H9 (cell line): ENCODE measurements around the gene SERF1B. TPM values are rescaled to one million over a fixed set of nuclear protein-coding genes. Genes with fewer than 3 reads are reported as not detected.
"Not testable (repeated sequence)": the region's sequence is repeated elsewhere in the genome, so short reads cannot be mapped to it uniquely, and the experiment has no call there.

Experiments used
- DNase-seq: peaks from one replicate; pipeline ENCODE4 v3.0.0-alpha.2; 2017
- H2AFZ ChIP-seq: one replicate; pipeline ENCODE4 v1.6.1; 2013; ENCODE audit warnings: mild to moderate bottlenecking, low read length, control low read depth, moderate library complexity
- H2AK5ac ChIP-seq: 2 replicates; pipeline ENCODE4 v1.6.1; 2013; ENCODE audit warnings: low read length, control low read depth, mixed read lengths; ENCODE audit not compliant: insufficient read length
- H2BK120ac ChIP-seq: one replicate; pipeline ENCODE4 v1.6.1; 2013; ENCODE audit warnings: low read depth, mild to moderate bottlenecking, low read length, control low read depth, inconsistent platforms; ENCODE audit not compliant: poor library complexity, severe bottlenecking
- H2BK12ac ChIP-seq: 2 replicates; pipeline ENCODE4 v1.6.1; 2013; ENCODE audit warnings: low read length, control low read depth, mixed read lengths, low read depth; ENCODE audit not compliant: insufficient read length
- H2BK15ac ChIP-seq: 2 replicates; pipeline ENCODE4 v1.6.1; 2013; ENCODE audit warnings: low read depth, low read length, control low read depth
- H2BK20ac ChIP-seq: one replicate; pipeline ENCODE4 v1.6.1; 2013; ENCODE audit warnings: low read depth, mild to moderate bottlenecking, low read length, control low read depth, inconsistent platforms; ENCODE audit not compliant: poor library complexity, severe bottlenecking
- H2BK5ac ChIP-seq: 2 replicates; pipeline ENCODE4 v1.6.1; 2013; ENCODE audit warnings: low read length, control low read depth, mixed read lengths; ENCODE audit not compliant: insufficient read length
- H3K14ac ChIP-seq: 2 replicates; pipeline ENCODE4 v1.6.1; 2013; ENCODE audit warnings: low read length, control low read depth; ENCODE audit not compliant: insufficient read depth
- H3K18ac ChIP-seq: 2 replicates; pipeline ENCODE4 v1.6.1; 2013; ENCODE audit warnings: low read depth, mild to moderate bottlenecking, mixed read lengths, low read length, control low read depth; ENCODE audit not compliant: insufficient read length
- H3K23ac ChIP-seq: 2 replicates; pipeline ENCODE4 v1.6.1; 2013; ENCODE audit warnings: low read length, control low read depth, mixed read lengths, low read depth; ENCODE audit not compliant: insufficient read length
- H3K23me2 ChIP-seq: 2 replicates; pipeline ENCODE4 v1.6.1; 2013; ENCODE audit warnings: low read depth, mild to moderate bottlenecking, mixed read lengths, low read length, control low read depth; ENCODE audit not compliant: insufficient read length, poor library complexity, severe bottlenecking
- H3K27ac ChIP-seq: 2 replicates; pipeline ENCODE4 v1.5.1; 2013; ENCODE audit warnings: low read length, control low read depth, mixed read lengths, low read depth; ENCODE audit not compliant: insufficient read length
- H3K27me3 ChIP-seq: 2 replicates; pipeline ENCODE4 v1.6.1; 2013; ENCODE audit warnings: low read length, control low read depth, inconsistent platforms; ENCODE audit not compliant: insufficient read depth
- H3K4ac ChIP-seq: 2 replicates; pipeline ENCODE4 v1.6.1; 2013; ENCODE audit warnings: low read depth, mild to moderate bottlenecking, control low read depth, inconsistent platforms, low read length, moderate library complexity
- H3K4me1 ChIP-seq: 2 replicates; pipeline ENCODE4 v1.6.1; 2013; ENCODE audit warnings: low read length, control low read depth, inconsistent platforms; ENCODE audit not compliant: insufficient read depth
- H3K4me2 ChIP-seq: 2 replicates; pipeline ENCODE4 v1.6.1; 2013; ENCODE audit warnings: low read length, control low read depth, mixed read lengths; ENCODE audit not compliant: insufficient read length, insufficient read depth
- H3K56ac ChIP-seq: 2 replicates; pipeline ENCODE4 v1.6.1; 2013; ENCODE audit warnings: low read depth, mild to moderate bottlenecking, mixed read lengths, low read length, control low read depth; ENCODE audit not compliant: insufficient read length
- H3K79me1 ChIP-seq: 2 replicates; pipeline ENCODE4 v1.6.1; 2013; ENCODE audit warnings: low read depth, mild to moderate bottlenecking, moderate library complexity, low read length, control low read depth, inconsistent platforms; ENCODE audit not compliant: insufficient read depth, poor library complexity, severe bottlenecking
- H3K79me2 ChIP-seq: 2 replicates; pipeline ENCODE4 v1.6.1; 2013; ENCODE audit warnings: low read length, control low read depth, inconsistent platforms; ENCODE audit not compliant: insufficient read depth
- H3K9ac ChIP-seq: 2 replicates; pipeline ENCODE4 v1.6.1; 2013; ENCODE audit warnings: low read length, control low read depth, mixed read lengths; ENCODE audit not compliant: insufficient read length; ENCODE audit errors: extremely low read depth
- H3K9me3 ChIP-seq: one replicate; pipeline ENCODE4 v1.6.1; 2013; ENCODE audit warnings: low read depth, low read length, inconsistent platforms; ENCODE audit not compliant: control insufficient read depth
- H3T11ph ChIP-seq: one replicate; pipeline ENCODE4 v1.6.1; 2013; ENCODE audit warnings: mild to moderate bottlenecking, low read length, control low read depth, inconsistent platforms
- H4K20me1 ChIP-seq: one replicate; pipeline ENCODE4 v1.6.1; 2013; ENCODE audit not compliant: control insufficient read depth, insufficient read length, insufficient read depth
- H4K5ac ChIP-seq: 2 replicates; pipeline ENCODE4 v1.6.1; 2013; ENCODE audit warnings: low read depth, mild to moderate bottlenecking, mixed read lengths, low read length, control low read depth; ENCODE audit not compliant: insufficient read length
- H4K8ac ChIP-seq: replicated peaks from 2 replicates; pipeline ENCODE4 v1.6.1; 2013; ENCODE audit warnings: low read length, control low read depth, mixed read lengths, low read depth; ENCODE audit not compliant: insufficient read length
- H4K91ac ChIP-seq: 2 replicates; pipeline ENCODE4 v1.6.1; 2013; ENCODE audit warnings: low read depth, mild to moderate bottlenecking, moderate library complexity, mixed read lengths, low read length, control low read depth; ENCODE audit not compliant: insufficient read length
- H3K27ac Mint-ChIP-seq, 3 experiments: 2 replicates in 2 of 3; 3 replicates in 1 of 3; pipeline ENCODE4 v1.8.0; 2020 to 2021; ENCODE audit warnings: mixed read lengths in 3 of 3, mild to moderate bottlenecking in 1 of 3, moderate library complexity in 1 of 3
- H3K27me3 Mint-ChIP-seq: 2 replicates; pipeline ENCODE4 v1.8.0; 2021; ENCODE audit warnings: low read depth, mild to moderate bottlenecking, moderate library complexity, mixed read lengths
- H3K36me3 Mint-ChIP-seq, 3 experiments: 2 replicates in 2 of 3; 3 replicates in 1 of 3; pipeline ENCODE4 v1.8.0; 2020 to 2021; ENCODE audit warnings: low read depth in 3 of 3, mixed read lengths in 3 of 3; ENCODE audit not compliant: insufficient read depth in 1 of 3
- H3K4me1 Mint-ChIP-seq, 2 experiments: 2 replicates each; pipeline ENCODE4 v1.8.0; 2020; ENCODE audit warnings: mixed read lengths in 2 of 2
- H3K4me3 Mint-ChIP-seq, 2 experiments: 2 replicates in 1 of 2; 3 replicates in 1 of 2; pipeline ENCODE4 v1.8.0; 2020 to 2021; ENCODE audit warnings: mild to moderate bottlenecking in 2 of 2, mixed read lengths in 2 of 2, moderate library complexity in 1 of 2
- H3K9me3 Mint-ChIP-seq, 2 experiments: 2 replicates in 1 of 2; 3 replicates in 1 of 2; pipeline ENCODE4 v1.8.0; 2020; ENCODE audit warnings: mild to moderate bottlenecking in 2 of 2, mixed read lengths in 2 of 2, moderate library complexity in 1 of 2
- WGBS: extraction: QIAGEN DNeasy Blood & Tissue Kit; methylation state at CpG from one replicate; pipeline ENCODE4 v1.1.7; 2013; ENCODE audit warnings: missing lambda C conversion rate, low lambda C conversion rate, mixed read lengths; ENCODE audit not compliant: insufficient read length; ENCODE audit errors: extremely low coverage; 5-methylcytosine and 5-hydroxymethylcytosine counted together
- total RNA-seq: library from RNA; stranded (reverse); gene quantifications from 2 replicates; pipeline ENCODE4 v1.2.1, GENCODE V29; 2021

SERF1B gene
- total RNA-seq, 1 experiment from 2014 or later, result 48.0 TPM

DNA sequence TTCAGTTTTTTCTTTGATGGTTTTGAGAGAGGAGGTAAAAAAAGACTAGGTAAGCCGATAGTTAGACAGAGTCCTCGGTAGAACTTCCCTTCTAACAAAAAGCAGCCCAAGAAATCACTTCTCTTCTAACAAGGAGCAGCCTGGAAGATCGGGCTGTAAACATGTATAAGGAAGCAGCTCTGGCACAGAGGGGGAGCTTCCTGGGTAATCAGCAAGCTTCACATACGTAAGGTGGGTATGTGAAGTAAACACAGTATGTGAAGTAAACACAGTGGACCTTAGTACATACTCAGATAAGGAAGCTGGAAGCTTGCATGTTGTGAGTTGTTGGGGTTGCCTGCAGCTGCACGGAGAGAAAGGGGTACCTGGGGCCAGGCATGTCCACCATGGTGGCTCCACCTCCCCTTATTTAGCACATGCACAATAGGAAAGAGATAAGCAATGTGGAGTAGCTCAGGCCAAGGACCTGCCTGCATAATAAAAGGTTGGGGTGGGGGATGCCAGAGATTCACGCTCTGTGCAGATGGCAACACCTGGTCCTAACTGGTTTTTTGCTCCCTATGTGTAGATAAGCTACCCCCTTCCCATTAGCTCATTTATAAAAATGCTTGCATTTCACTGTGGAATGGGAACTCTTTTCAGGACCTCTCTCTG lies 31.4 kb downstream of the SERF1B start:
- not testable (repeated sequence) for H3K36me3 Mint-ChIP-seq, H2BK120ac ChIP-seq

GRCh38 chr5:70057140-70057539 lies 32.1 kb downstream of the SERF1B start:
- not testable (repeated sequence) for DNase-seq, H2BK12ac ChIP-seq, H3K4ac ChIP-seq, H3K18ac ChIP-seq, H3K79me1 ChIP-seq, H3K14ac ChIP-seq, H3K23me2 ChIP-seq, H3K4me3 Mint-ChIP-seq, H2AFZ ChIP-seq, H2AK5ac ChIP-seq, H3K9me3 Mint-ChIP-seq, H3K79me2 ChIP-seq, H4K8ac ChIP-seq, H3K4me1 Mint-ChIP-seq, H4K5ac ChIP-seq, H4K91ac ChIP-seq, H3K27me3 Mint-ChIP-seq, H4K20me1 ChIP-seq, H3K9me3 ChIP-seq, H3K4me2 ChIP-seq, H3K56ac ChIP-seq, H3K27me3 ChIP-seq, H2BK5ac ChIP-seq, H3K4me1 ChIP-seq, H3K27ac Mint-ChIP-seq, H2BK15ac ChIP-seq, H3K9ac ChIP-seq, H3K27ac ChIP-seq, H3K36me3 Mint-ChIP-seq, H3K23ac ChIP-seq, H2BK120ac ChIP-seq, H3T11ph ChIP-seq, H2BK20ac ChIP-seq
- no CpG with 5 or more reads among the region's 1 CpG for WGBS

More for the DNA sequence above, 31.4 kb downstream of the SERF1B start:
- not testable (repeated sequence) for H2AK5ac ChIP-seq, H4K20me1 ChIP-seq, H3K79me1 ChIP-seq, H4K5ac ChIP-seq, H3K4ac ChIP-seq, DNase-seq, H3T11ph ChIP-seq, H3K4me1 ChIP-seq, H3K27me3 ChIP-seq, H3K9me3 Mint-ChIP-seq, H3K4me3 Mint-ChIP-seq, H3K23me2 ChIP-seq, H4K8ac ChIP-seq, H3K18ac ChIP-seq, H2BK5ac ChIP-seq, H2BK20ac ChIP-seq, H3K27ac ChIP-seq, H3K27ac Mint-ChIP-seq, H3K23ac ChIP-seq, H4K91ac ChIP-seq, H3K4me2 ChIP-seq, H2AFZ ChIP-seq, H3K9me3 ChIP-seq, H3K56ac ChIP-seq, H3K79me2 ChIP-seq, H3K27me3 Mint-ChIP-seq, H3K4me1 Mint-ChIP-seq, H2BK15ac ChIP-seq, H3K9ac ChIP-seq, H3K14ac ChIP-seq, H2BK12ac ChIP-seq
- no CpG with 5 or more reads among the region's 6 CpGs for WGBS
